ENCODE data around the gene SLC12A7.
"Not testable (repeated sequence)": the region's sequence is repeated elsewhere in the genome, so short reads cannot be mapped to it uniquely, and the experiment has no call there.

Gene SLC12A7

DNA sequence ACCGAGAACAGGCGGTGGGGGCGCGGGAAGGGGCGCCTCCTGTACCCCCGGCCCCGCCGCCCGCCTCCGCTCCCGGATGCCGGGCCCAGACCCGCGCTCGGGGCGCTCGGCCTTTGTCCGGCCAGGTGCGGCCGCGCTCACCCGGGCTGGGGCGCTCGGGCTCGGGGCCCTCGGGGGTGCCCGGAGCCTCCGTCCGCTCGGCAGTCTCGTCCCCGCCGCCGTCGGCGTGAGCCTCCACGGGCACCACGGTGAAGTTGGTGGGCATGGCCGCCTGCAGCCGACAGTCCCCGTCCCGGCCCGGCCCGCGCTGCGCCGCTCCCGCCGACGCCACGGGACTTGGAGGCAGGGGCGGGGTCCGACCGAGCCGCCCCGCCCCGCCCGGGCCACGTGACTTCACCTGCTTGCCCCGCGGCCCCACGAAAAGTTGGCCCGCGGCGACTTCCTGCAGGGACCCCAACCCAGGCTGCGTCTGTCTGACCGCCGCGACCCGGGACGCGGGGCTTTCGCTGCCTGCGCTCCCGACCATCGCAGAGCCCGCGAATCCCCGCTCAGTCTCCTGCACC lies at the start of gene SLC12A7:
SLC12A7 (minus strand) TSS at position 337 of the 563 bp plus-strand sequence; CDS start at position 265, 72 bp downstream.
- no peak for DNase-seq (ENCODE audit: low read depth)

- DNase-seq (ENCODE audit: low read depth): no peak
Measured at GRCh38 chr5:1161108-1161832, 49.4 kb upstream of the SLC12A7 start.

DNA sequence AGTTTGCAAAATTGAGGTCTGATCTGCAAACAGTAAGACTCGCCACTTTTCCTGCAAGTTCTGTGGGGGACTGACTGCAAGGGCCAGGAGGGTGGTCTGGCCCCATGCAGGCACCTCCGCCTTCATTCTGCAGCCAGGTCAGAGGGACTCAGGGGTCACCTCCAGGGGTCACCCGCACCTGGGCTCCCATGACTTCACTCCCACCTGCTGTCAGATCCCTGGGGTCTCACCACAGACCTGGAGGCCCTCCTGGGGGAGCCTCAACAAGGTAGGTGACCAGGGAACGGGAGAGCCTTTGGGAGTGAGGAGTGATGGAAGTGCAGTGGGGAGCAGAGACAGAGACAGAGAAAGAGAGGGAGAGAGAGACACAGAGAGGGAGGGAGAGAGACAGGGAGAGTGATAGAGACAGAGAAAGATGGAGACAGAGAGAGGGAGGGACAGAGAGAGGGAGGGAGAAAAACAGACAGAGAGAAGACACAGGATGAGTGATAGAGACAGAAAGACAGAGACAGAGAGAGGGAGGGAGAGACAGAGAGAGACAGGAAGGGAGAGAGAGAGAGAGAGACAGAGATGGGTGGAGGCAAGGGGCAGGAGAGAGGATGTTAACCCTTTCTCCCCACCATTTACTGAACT lies 48.0 kb upstream of the SLC12A7 start:
- DNase-seq (ENCODE audit: low read depth): no peak

GRCh38 chr5:1159341-1159675 lies 47.4 kb upstream of the SLC12A7 start:
- DNase-seq (ENCODE audit: low read depth): no peak

DNA sequence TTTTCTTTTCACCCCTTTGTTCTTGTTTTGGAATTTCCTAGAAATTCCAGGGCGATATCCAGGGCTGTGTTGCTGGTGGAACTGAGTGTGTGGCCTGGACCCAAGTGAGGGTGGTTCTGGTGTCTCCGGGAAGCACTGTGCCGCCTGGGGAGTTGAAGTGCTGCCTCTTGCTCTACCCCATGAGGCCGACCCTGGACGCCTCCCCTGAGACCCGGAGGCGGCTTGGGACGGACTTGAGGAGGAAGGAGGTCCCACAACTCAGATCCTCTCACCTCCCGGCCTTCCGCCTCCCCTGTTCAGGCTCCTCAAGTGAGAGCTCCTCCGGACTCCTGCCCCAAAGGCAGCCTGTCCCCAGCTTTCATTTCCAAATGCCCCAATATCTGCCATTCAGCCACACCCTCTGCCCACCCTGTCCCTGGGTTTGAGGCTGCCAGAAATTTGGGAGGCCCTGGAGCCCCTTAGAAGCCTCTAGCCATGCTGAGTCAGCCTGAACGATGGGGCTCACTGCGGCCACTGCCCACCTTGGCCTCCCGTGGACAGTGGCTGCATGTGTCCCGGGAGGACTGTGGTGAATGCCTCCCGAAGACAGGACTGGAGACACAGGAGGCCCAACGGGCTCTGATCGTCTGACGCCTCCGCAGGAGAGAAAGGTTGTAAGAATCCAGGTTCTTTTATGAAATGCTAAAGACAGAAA lies 46.9 kb upstream of the SLC12A7 start:
- no peak for DNase-seq (ENCODE audit: low read depth)

- DNase-seq (ENCODE audit: low read depth): not testable (repeated sequence)
Measured at GRCh38 chr5:1157461-1157986, 45.7 kb upstream of the SLC12A7 start.

- DNase-seq (ENCODE audit: low read depth): no peak
Measured at GRCh38 chr5:1156754-1157460, 45.0 kb upstream of the SLC12A7 start.

DNA sequence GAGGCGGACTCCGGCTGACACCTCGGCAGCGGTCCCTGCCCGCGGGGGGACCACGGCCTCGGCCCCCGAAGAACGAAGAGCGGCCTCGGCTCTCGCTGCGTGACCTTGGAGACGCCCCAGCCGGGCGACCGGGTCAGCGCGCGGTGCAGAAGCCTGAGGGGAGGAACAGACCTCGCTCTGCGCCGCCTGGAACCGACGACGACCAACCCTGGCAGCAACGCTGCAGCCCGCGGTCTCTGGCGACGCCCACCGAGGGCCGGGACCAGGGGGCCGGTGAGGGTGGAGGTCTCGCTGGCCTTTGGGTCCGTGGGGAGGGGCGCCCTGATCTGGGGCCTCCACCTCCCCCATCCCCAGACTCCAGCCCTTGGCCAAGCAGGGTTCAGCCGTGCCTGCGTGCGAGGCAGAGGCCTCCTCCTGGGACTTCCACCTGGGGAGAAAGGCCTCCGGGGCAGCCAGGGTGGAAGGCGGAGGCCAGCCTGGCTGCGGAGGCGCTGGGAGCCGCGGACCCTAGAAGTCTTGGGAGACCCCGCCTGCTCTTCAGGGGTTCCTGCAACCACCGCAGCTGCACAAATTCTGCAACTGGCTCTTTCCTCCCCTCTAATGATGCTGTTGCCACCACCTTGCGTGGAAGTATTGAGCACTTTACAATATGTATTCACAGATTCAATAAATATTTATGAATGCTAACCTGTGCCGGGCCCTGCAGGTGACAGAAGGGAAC lies 44.3 kb upstream of the SLC12A7 start:
- DNase-seq (ENCODE audit: low read depth): no peak

- no peak for DNase-seq (ENCODE audit: low read depth)
Measured at GRCh38 chr5:1155191-1156032, 43.5 kb upstream of the SLC12A7 start.

DNA sequence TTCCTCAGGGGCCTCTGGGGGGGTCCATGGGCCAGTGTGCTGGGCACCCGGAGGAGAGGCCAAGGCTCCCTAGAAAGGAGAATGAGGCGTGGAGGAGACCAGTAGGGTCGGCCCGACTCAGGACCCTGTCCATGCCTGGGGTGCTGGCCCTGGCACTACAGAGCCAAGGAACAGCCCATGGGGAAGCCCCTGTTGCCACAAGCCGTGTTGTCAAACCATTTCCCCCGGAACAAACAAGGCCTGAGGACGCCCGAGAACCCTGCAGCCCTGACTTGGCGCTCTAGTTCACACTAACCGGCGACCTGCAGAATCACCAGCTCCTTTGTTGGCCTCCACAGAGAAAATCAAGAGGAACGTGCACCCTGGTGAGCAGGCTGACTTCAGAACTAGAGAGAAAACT lies 41.6 kb upstream of the SLC12A7 start:
- DNase-seq (ENCODE audit: low read depth): no peak

DNA sequence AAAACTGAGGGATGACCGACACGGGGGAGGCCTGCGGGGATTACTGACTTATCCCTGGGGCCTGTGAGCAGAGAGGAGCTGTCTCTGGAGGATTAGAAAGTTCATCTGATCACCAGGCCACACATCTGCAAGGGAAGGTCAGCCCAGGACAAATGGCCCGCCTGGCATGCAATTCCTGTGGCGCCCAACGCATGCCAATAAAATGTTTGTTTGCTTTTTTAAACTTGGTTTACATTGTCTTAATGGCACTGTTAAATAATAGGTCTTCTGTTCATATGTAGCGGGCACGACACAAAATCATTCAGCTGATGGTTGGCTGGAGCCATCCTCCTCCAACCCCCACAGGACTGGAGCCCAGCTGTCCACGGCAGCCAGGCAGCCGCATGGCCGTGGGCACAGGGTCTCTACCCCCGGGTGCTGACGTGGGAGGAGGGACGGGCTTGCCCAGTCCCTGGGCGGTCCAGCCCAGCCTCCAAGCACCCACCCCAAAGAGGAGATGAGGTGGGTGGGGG lies 41.0 kb upstream of the SLC12A7 start:
- no peak for DNase-seq (ENCODE audit: low read depth)

GRCh38 chr5:1152156-1152555 lies 40.3 kb upstream of the SLC12A7 start:
- no peak for DNase-seq (ENCODE audit: low read depth)

DNA sequence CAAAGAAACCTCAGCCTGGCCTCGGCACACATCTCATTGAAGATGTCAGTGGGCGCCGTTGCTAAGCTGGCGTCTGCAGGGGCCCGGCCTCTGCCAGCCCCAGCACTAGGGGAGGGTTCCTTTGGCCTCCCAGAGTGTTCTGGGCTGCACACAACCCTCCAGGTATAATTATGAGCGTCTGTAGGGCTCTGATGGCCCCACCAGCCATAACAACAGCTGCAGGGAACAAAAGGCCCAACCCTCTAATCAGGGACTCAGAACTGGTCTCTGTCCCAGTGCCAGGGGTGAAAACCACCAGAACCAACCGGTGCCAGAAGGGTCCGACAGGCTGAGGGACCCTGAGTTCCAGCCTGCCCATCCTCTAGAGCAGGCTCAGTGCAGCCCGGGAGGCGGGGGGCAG lies 39.5 kb upstream of the SLC12A7 start:
- DNase-seq (ENCODE audit: low read depth): no peak

DNA sequence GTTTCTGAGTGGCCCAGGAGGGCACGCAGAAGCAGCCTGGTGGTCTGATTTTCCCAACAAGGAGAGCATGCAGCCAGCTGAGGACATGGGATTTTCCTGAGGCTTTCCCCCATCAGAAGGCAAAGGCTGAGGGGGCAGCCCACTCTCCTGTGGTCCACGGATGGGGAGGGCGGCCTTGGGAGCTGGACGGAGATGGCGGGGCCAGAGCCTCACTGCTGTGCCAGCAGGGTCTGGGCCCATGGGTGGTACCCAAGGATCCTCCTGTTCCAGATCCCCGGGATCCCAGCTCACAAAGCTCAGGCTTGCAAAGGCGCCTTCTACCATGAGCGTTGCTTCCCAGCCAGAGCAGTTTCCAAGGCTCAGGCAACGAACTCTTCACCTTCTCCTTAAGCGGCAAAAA lies 39.0 kb upstream of the SLC12A7 start:
- no peak for DNase-seq (ENCODE audit: low read depth)

GRCh38 chr5:1144638-1145396 lies 33.0 kb upstream of the SLC12A7 start:
- no peak for DNase-seq (ENCODE audit: low read depth)

- DNase-seq (ENCODE audit: low read depth): no peak
Measured at GRCh38 chr5:1144089-1144488, 32.2 kb upstream of the SLC12A7 start.

GRCh38 chr5:1143670-1143951 lies 31.7 kb upstream of the SLC12A7 start:
- DNase-seq (ENCODE audit: low read depth): no peak

- no peak for DNase-seq (ENCODE audit: low read depth)
Measured at GRCh38 chr5:1142886-1143669, 31.2 kb upstream of the SLC12A7 start.

DNA sequence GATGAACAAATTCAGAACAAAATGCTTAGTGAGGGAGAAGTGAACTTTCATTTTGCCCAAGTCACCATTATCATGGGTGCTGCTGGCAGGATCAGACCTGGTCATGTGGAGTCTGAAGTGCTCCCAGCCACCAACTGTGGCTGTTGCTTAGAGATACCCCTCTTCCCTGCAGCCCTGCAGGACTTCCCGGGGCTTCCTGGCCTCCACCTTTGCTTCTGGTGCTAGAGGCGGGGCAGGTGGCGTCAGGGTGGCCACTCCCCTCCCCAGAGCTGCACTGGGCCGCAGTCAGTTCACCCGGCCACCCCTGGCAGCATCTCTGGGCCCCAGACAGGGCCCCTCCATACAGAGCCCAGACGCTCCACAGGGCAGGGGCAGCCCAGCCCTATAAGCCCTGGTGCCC lies 30.0 kb upstream of the SLC12A7 start:
- no peak for DNase-seq (ENCODE audit: low read depth)
